SIG-M5 (cell line): ENCODE data around the gene C12orf57.

Experiments
- DNase-seq: peaks from one replicate; lab custom pipeline; 2025; lab: John Stamatoyannopoulos, UW

C12orf57 gene

GRCh38 chr12:6953442-6954315 lies 9.9 kb downstream of the C12orf57 start:
- DNase-seq, result peak; percentile 87

GRCh38 chr12:6954316-6955107 lies 10.7 kb downstream of the C12orf57 start:
- no peak for DNase-seq

GRCh38 chr12:6955108-6956020 lies 11.5 kb downstream of the C12orf57 start:
- DNase-seq, result no peak

DNA sequence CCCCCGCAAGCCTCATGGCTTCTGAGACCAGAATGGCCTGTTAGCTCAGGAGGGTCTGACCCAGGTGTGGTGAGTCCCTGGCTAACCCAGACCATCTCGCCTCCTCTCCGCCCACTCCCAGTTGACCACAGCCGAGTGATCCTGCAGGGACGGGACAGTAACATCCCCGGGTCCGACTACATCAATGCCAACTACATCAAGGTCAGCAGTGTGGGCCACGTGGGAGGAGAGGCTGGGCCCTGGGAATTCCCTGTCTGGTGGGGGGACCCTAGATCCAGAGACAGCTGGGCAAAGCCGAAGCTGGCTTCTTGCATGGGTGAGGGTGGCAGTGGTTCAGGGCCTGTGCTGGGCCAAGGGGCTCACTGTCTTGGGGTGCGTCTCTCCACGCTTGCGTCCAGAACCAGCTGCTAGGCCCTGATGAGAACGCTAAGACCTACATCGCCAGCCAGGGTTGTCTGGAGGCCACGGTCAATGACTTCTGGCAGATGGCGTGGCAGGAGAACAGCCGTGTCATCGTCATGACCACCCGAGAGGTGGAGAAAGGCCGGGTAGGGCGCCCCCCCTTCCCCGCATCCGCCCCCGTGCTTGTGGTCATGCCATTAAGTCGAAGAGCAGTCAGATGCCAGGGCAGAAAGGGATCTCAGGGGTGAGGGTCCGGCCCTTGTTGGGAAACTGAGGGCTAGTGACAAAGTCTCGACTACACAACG lies 12.4 kb downstream of the C12orf57 start:
- no peak for DNase-seq

- no peak for DNase-seq
These were observed 13.4 kb downstream of the C12orf57 start for GRCh38 chr12:6957151-6957701.

DNA sequence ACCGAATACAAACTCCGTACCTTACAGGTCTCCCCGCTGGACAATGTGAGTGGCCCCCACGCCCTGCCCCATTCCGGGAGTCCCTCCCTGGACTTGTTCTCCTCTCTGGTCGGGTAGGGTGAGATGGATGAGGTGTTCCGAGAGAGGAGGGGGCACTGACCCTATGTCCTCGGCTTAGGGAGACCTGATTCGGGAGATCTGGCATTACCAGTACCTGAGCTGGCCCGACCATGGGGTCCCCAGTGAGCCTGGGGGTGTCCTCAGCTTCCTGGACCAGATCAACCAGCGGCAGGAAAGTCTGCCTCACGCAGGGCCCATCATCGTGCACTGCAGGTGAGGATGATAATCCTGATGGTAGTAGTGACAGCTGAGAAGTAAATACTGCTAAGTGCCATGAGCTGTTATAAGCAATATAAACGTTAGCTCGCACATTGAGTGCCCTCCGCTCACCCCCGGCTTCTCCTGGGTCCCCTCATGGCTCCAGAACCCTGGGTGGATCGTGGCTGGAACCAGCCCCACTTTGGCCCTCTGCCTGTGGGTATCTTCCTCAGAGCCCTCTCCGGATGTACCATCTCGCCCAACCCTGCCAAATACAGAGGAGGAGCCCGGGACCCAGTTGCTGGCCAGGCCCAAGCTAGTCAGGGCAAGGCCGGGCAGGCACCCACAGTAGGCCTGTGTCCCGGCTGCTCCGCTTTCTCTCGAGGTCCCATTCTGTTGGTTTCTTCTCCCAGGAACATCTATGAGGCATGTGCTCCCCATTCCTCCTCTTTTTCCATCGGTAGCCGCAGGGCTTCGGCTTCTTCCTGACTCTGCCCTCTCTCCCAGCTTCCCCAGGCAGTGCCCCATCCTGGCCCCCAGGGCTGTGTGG lies 14.2 kb downstream of the C12orf57 start:
- DNase-seq, result no peak

DNA sequence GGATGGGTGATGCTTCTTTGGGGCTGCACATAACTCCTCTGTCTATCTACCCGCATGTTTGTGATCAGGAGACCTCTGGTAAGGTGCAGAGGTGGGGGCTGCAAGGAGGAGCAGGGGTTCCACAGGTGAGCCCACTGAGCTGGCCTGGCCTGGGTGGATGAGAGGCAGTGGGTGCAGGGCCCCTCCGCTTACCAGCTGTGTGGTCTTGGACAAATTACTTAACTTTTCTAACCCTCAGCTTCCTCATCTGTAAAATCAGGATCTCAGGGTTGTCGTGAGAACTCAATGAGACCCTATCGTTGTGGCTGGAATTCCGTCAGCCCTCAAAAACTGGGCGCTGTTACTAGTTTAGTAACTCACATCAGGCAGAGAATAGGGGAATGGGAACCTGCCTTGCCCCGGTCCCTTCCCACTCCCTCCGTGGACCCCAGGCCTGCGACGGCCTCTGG lies 14.8 kb downstream of the C12orf57 start:
- DNase-seq, result no peak

GRCh38 chr12:6959058-6959804 lies 15.4 kb downstream of the C12orf57 start:
- peak; percentile 71 for DNase-seq

- no peak for DNase-seq
These were observed 16.2 kb downstream of the C12orf57 start for GRCh38 chr12:6959805-6960592.

- no peak for DNase-seq
These were observed 16.9 kb downstream of the C12orf57 start for GRCh38 chr12:6960593-6961277.

GRCh38 chr12:6961278-6961694 lies 17.5 kb downstream of the C12orf57 start:
- peak; percentile 76 for DNase-seq

GRCh38 chr12:6961695-6962284 lies 18.0 kb downstream of the C12orf57 start:
- peak; percentile 48 for DNase-seq

- no peak for DNase-seq
These were observed 18.6 kb downstream of the C12orf57 start for GRCh38 chr12:6962285-6963015.

DNA sequence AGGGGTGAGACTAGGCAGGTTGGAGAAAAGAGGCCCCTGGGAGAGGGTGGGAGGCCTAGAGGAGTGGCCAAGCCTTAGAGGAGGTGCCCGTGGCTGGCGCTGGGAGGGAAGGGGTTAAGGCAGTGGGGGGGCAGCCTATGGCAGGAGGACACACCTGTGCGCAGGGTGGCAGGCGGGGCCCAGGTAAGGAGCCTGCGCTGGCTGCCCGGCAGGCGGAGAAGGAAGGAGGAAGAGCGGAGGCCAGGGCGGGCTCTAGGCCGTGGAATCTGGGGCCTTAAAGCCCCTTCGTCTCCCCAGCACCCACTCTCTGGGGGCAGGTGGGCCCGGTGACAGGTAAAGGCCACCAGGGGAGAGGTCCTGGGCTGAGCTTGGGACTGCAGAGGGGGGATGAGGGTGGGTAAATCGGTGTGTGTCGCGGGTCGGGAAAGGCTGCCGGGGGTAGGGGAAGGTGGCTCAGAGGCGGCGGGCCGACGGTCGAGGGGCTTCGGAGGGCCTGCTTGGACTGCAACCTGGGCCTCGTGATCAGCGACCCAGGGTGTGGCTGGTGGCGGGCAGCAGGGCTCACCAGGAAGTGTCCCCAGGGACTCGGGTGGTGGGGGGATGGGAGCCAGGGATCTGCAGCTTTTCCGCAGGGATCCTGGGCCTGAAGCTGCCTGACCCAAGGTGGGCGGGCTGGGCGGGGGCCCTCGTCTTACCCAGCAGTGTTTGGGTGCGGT lies 19.4 kb downstream of the C12orf57 start:
- DNase-seq, result no peak

GRCh38 chr12:6963791-6964413 lies 20.1 kb downstream of the C12orf57 start:
- DNase-seq, result no peak

DNA sequence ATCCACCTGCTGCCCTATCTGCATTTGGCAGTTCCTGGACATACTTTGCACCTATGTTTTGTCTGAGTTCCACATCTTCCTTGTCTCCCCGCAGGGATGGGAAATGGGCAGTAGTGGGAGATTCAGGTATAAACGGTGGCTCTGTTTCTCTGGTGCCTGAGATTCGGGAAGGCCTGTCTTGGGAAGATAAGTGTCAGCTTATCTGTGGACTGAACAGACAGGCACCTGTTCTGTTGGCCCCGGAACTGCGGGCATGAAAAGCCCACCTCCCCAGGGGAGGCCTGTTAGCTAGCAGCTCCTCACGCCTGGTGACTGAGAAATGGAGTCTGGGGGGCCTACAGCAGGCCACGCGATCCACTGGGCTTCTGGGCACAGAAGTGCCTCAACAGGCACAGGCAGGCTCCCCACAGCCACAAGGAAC lies 20.8 kb downstream of the C12orf57 start:
- DNase-seq, result no peak
